GM18951 (cell line): Measurements from ENCODE around the gene SLC22A1.

Experiments
- POLR2A ChIP-seq: IDR thresholded peaks from 4 replicates; pipeline ENCODE4 v1.6.1; 2011; ENCODE audit warnings: mild to moderate bottlenecking; ENCODE audit not compliant: insufficient read length, insufficient read depth; ENCODE audit errors: extremely low read depth
- in situ Hi-C: fragments of 300-500 bp; cut with MboI; formaldehyde crosslinking; loops from one replicate; pipeline ENCODE4 v1.12.0; 2022; ENCODE audit warnings: low sequenced_read_pairs, mixed read lengths, inconsistent platforms; ENCODE audit not compliant: unreplicated experiment

Gene SLC22A1

GRCh38 chr6:160121558-160121957, at the start of gene SLC22A1:
SLC22A1 (plus strand) TSS chr6:160121815; CDS start chr6:160121936, 121 bp downstream.
- no peak for TF ChIP-seq POLR2A
- in situ Hi-C loops, result no loop called here

- in situ Hi-C loops, result no loop called here
- TF ChIP-seq POLR2A, result no peak
Observed at GRCh38 chr6:160073272-160073671, 48.3 kb upstream of the SLC22A1 start.

GRCh38 chr6:160076009-160076408, 45.6 kb upstream of the SLC22A1 start:
- TF ChIP-seq POLR2A, result no peak
- in situ Hi-C loops, result no loop called here

DNA sequence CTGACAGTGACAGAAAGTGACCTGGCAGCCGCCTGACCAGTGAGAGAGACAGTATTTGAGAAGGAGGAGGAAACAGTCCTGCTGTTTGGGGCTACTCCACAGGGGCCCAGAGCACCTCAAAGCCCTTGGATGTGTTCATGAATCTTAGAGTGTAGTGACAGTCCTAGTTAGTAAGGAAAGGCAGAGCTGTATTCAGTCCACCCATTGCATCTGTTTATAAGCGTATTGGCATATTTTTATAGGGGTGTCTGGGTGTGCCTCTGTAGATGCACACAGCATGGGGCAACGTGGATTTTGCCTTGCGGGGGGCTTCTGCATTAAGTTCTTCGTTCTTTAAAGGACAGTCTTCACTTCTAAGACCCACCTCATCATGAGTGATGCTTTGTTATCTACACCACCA, 44.6 kb upstream of the SLC22A1 start:
- in situ Hi-C loops, result no loop called here

DNA sequence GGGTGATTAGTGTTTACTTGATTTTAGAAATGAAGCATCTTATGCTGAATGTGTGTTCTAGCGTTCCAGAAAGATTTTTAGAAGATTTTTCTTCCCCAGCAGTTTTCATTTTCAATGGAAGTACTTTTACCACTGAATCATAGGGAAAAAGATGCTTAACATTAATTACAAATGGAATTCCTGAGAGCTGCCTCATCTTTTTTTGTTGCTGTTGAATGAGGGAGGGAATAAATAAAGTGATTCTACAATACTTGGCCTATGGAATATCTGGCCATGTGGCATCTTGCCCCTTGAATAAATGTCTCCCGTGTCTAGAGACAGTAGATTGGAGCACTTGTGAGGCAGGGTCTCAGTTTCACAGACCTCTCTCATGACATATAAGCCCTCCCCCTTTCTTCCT, 44.1 kb upstream of the SLC22A1 start:
- in situ Hi-C loops, result no loop called here
- no peak for TF ChIP-seq POLR2A

More for the DNA sequence above, 44.6 kb upstream of the SLC22A1 start:
- no peak for TF ChIP-seq POLR2A

- TF ChIP-seq POLR2A, result no peak
- in situ Hi-C loops, result no loop called here
Observed at GRCh38 chr6:160078883-160079685, 42.5 kb upstream of the SLC22A1 start.

DNA sequence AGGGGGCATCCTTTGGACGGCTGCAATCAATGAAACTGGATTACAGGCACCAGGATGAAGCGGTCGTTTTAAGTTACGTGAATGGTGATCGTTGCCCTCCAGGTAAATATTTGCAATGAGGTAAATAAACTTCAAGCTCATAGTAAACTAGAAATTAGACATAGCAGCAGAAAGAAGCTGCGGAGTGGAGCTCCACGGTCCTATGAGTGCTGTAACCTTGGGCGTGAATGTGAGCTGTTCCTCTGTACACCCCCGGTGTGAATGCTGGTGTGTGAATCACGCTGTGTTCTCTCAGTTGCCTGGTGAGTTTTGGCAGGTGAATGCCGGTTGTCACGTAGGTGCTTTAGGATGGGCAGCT, 42.0 kb upstream of the SLC22A1 start:
- in situ Hi-C loops, result no loop called here
- no peak for TF ChIP-seq POLR2A

GRCh38 chr6:160080097-160080496, 41.5 kb upstream of the SLC22A1 start:
- in situ Hi-C loops, result no loop called here
- no peak for TF ChIP-seq POLR2A

DNA sequence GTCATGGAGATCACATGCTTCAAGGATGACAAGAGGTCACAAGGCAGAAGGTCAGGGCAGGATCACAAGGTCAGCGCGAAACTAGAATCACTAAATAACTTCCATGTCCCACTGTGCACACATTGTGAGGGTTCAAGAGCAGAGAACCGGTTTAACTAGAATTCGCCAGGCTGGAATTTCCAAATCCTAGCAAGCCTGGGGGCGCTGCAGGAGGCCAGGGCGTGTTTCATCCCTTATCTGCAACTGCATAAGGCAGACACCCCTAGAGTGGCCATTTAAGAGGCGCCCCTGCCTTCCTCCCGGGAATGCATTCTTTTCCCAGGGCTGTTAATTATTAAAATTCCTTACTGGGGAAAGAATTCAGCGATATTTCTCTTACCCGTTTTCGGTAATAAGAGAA, 40.2 kb upstream of the SLC22A1 start:
- in situ Hi-C loops, result no loop called here
- TF ChIP-seq POLR2A, result no peak

DNA sequence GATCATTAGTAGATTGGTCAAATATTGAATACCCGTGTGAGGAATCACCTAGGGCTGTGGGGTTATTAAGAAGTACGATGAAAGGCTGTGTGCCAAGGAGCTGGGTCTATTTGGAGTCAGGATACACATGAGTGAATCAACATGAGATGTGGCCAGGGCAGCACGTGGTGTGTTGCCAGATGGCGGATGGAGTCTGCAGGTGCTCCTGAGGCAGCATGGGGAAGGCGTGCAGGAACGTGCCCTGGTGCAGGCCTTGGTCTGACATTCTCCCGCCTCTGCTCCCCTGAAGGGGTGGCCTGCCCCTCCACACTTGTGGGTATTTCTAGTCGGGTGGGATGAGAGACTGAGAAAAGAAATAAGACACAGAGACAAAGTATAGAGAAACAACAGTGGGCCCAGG, 39.0 kb upstream of the SLC22A1 start:
- in situ Hi-C loops, result no loop called here

DNA sequence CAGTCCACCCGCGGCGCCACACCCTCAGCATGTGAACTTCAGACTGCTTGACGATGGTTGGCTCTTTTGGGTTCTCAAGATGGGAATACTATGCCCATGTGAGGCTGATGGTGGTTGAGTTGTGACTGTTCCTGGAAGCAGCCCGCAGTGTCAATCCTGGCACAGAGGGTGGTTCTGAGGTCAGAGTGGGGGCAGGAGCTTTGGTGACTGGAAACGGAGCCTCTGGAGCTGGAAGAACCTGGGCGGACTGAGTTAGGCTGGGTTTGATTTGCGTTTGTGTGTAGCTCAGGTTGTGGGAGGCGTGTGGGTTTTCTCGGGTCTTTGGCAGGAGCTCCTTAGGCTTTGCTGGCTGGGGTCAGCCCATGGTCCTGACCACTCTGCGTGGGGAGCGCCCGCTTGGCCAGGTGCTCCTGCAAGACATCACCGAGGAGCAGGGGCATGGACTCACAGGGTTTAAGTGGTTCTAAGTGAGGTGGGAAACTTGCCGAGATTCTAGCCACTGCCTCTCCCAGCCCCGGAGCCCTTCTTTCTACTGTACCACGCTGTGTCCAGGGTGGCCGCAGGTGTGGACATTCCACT, 37.3 kb upstream of the SLC22A1 start:
- TF ChIP-seq POLR2A, result no peak
- in situ Hi-C loops, result no loop called here

More for the DNA sequence above, 39.0 kb upstream of the SLC22A1 start:
- TF ChIP-seq POLR2A, result no peak

DNA sequence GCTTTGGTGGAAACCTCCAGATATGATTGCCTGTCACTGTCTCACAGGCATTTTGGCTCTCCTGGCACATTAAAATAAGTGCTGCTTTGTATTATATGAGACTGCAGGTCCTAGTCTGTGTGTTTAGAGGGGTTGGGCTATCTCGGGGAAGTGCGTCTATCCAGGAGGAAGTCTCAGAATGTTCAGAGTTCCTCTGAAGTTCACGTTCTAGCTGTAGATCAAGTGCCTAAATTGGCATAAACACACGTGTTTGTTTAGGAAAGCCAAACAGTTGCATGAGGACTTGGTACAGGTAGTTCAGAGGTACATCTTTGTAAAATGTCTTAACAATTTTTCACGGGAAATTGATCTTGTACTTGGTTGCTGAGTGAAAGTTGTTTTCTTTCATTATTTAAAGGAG, 36.4 kb upstream of the SLC22A1 start:
- no peak for TF ChIP-seq POLR2A
- in situ Hi-C loops, result no loop called here

DNA sequence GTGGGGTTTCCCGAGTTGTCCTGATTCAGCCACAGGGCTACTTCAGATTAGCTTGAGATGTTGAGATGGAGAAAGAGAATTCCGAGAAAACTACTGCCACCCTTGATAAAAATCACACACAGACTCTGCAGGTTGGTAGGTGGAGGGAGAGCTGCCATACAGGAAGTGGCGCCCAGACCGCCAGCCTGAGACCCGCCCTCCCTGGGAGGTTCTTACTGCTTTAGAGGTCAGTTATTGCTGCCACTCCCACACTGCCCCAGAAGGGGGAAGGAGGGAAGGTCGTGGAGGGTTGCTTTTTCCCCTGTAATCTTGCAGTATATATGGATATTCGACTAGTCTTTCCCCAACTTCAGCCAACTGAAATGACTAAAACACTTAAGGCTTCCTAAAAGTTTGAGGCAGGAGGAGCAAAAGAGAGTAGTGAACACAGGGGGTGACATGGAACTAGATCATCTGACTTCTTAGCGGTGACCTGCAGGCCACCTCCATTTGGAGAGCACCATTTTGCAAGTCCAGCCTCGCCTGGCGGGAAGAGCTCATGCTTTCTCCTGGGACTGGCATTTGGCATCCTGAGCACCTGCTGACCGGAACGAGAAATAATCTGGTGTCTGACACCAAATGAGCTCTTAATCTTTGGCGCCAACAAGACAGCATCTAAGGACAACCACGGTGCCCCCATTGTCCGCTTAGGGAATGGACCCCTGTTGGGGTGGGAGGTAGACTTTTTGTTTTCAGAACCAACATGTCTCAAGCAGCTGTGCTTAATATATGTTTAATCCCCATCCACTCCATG, 35.7 kb upstream of the SLC22A1 start:
- in situ Hi-C loops, result no loop called here
- no peak for TF ChIP-seq POLR2A
